B cell (primary cell): ENCODE results near the gene MCRS1.

ENCODE experiments used
- CTCF ChIP-seq: fragments of 200-600 bp; IDR thresholded peaks from one replicate; pipeline ENCODE4 v1.8.0; 2022; ENCODE audit warnings: antibody characterized with exemption, mild to moderate bottlenecking
- EZH2 ChIP-seq: IDR thresholded peaks from 2 replicates; pipeline ENCODE4 v1.6.1; 2012; ENCODE audit warnings: borderline replicate concordance, low read depth, mild to moderate bottlenecking, moderate library complexity, low read length; ENCODE audit not compliant: insufficient read depth, poor library complexity, severe bottlenecking

DNA sequence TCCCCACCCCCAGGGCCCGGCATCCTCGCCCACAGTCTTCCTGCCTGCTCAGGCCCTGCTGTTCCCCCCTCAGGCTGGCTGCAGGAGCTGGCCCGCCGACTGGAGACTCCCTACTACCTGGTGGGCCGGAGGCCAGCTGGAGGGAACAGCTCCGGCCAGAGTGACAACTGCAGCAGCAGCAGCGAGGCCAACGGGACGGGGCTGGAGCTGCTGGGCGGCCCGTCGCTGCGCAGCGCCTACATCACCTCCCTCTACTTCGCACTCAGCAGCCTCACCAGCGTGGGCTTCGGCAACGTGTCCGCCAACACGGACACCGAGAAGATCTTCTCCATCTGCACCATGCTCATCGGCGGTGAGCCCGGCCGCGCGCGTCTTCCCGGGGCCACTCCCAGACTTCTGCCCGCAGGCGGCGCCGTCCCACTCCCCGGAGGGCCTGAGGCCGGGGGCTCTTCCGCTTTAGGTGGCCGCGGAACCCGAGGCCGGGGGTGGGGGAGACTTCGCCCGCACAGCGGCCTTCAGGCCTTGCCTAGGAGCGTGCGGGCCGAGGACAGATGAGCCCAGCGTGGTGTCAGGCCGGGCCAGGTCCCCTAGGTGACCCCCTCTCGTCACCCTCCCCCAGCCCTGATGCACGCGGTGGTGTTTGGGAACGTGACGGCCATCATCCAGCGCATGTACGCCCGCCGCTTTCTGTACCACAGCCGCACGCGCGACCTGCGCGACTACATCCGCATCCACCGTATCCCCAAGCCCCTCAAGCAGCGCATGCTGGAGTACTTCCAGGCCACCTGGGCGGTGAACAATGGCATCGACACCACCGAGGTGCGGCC is 18.9 kb downstream of the MCRS1 start:
- TF ChIP-seq CTCF (peak; percentile 36), EZH2 (no peak)
